Measurements from ENCODE around the gene OBP2B.
"Not testable (repeated sequence)": the region's sequence is repeated elsewhere in the genome, so short reads cannot be mapped to it uniquely, and the experiment has no call there.

OBP2B gene

DNA sequence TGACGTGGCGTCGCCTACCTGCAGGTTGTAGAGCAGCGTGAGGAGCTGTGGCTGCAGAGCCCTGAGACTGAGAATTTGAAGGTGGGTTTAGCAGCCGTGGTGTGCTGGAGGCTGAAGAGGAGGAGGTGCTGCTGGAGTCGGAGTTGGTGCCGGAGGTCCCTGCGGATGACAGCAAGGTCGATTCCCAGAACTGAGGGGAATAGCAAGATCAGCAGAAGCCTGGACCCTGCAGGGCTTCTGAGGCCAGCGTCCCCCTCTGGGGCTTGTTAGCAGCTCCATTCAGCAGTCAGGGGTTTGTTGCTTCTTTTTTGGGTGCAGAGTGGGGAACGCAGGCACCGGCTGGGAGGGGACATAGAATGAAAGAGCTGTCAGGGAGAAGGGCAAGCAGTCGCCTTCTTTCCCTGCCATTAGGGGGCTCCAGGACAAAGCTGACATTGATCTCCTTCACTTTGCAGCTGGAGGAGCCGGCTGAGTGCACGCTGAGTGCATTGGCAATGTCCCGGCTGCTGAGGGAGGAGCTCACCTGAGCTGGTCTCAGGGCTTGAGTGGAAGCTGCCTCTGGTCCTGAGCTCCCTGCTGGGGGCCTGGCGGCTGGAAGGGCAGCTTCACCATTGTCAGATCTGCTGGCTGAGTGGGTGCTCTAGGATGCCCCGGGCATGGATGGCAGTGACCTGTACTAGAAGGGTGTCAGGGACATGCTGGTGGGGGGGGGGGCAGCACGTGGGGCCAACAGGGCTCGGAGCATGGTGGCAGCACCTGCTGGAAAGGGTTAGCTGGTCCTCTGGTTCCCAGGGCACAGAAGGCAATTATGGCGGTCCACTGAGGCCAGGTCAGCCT is 20.8 kb downstream of the OBP2B start:
- no peaks in the 10 kb centered on the region for H3K9me3 Mint-ChIP-seq
- CTCF ChIA-PET: interaction anchor here (0.7 to 5.3 kb wide), 8 partner anchors 30 to 298 kb away, joined by 3 to 39 read pairs (median 5); no protein-coding TSS in a partner anchor
- DNase-seq: no peak
- H3K36me3 Mint-ChIP-seq: no peaks in the 10 kb centered on the region
- no peak overlapping the region for H3K27ac Mint-ChIP-seq
- H3K4me3 Mint-ChIP-seq: no peak overlapping the region
- peaks cover 17% of the 10 kb centered on the region for H3K4me1 Mint-ChIP-seq
- H3K27me3 Mint-ChIP-seq: peaks cover 53% of the 10 kb centered on the region

- Mint-ChIP-seq H3K4me1 (peaks cover 17% of the 10 kb centered on the region), H3K4me3 (no peak overlapping the region), H3K27ac (no peak overlapping the region), H3K9me3 (no peaks in the 10 kb centered on the region), H3K36me3 (no peaks in the 10 kb centered on the region), H3K27me3 (peaks cover 58% of the 10 kb centered on the region)
- no peak for DNase-seq
- CTCF ChIA-PET: interaction anchor here (0.7 to 5.3 kb wide), 14 partner anchors 20 to 298 kb away, joined by 3 to 39 read pairs (median 7); no protein-coding TSS in a partner anchor
Observed at GRCh38 chr9:133187561-133188005, 21.5 kb downstream of the OBP2B start.

DNA sequence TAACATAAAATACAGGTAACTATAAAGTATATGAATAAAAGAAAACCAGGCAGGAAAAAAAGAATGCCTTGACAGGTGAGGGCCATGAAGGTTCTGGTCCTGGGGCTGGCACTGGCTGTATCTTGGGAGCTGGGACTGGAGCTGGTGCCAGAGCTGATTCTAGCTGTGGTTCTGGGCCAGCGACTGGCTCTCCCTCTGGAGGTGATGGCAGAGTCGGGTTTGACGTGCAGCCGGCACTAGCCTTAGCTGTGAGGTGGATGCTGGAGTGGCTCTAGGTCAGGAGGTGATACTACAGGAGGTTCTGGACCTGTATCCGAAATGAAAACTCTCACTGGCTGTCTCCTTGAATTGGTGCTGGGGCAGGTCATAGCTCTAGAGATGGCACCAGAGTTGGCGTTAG is 22.3 kb downstream of the OBP2B start:
- CTCF ChIA-PET: interaction anchor here (0.7 to 5.3 kb wide), 22 partner anchors 10 to 305 kb away, joined by 3 to 39 read pairs (median 4); no protein-coding TSS in a partner anchor
- H3K4me1 Mint-ChIP-seq: peaks cover 17% of the 10 kb centered on the region
- H3K9me3 Mint-ChIP-seq: no peaks in the 10 kb centered on the region
- DNase-seq: no peak
- H3K36me3 Mint-ChIP-seq: no peaks in the 10 kb centered on the region
- no peak overlapping the region for H3K4me3 Mint-ChIP-seq
- no peak overlapping the region for H3K27ac Mint-ChIP-seq
- peaks cover 58% of the 10 kb centered on the region for H3K27me3 Mint-ChIP-seq

- H3K27ac Mint-ChIP-seq: no peak overlapping the region
- no peaks in the 10 kb centered on the region for H3K9me3 Mint-ChIP-seq
- peak; percentile 66 for DNase-seq
- peaks cover 67% of the 10 kb centered on the region for H3K27me3 Mint-ChIP-seq
- no peak overlapping the region for H3K4me3 Mint-ChIP-seq
- H3K4me1 Mint-ChIP-seq: peaks cover 17% of the 10 kb centered on the region
- H3K36me3 Mint-ChIP-seq: no peaks in the 10 kb centered on the region
- CTCF ChIA-PET: interaction anchor here (0.6 to 5.3 kb wide), 9 partner anchors 9 to 304 kb away, joined by 3 to 39 read pairs (median 5); no protein-coding TSS in a partner anchor
Observed at GRCh38 chr9:133184971-133185370, 24.1 kb downstream of the OBP2B start.

DNA sequence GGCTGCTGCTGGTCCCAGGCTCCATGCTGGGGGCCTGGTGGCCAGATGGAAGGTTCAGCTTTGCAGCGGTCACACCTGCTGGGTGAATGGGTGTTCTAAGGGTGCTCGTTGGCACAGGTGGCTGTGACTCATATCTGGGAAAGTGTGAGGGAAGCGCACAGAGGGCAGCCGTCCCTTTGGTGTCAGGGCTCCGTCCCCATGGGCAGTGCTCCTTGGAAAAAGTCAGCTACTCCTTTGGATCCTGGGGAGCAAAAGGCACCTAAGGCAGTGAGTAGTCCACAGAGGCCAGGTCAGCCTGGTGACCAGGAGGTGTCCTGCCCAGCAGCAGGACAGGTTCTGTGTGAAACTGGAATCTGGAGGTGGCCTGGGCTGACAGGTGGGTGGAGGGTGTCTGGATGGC is 26.9 kb downstream of the OBP2B start:
- no peak for DNase-seq
- CTCF ChIA-PET: interaction anchor here (0.8 to 3.6 kb wide), 6 partner anchors 38 to 305 kb away, joined by 3 to 12 read pairs (median 6); no protein-coding TSS in a partner anchor
- H3K27me3 Mint-ChIP-seq: peaks cover 60% of the 10 kb centered on the region
- H3K4me3 Mint-ChIP-seq: no peak overlapping the region
- no peaks in the 10 kb centered on the region for H3K36me3 Mint-ChIP-seq
- H3K27ac Mint-ChIP-seq: no peak overlapping the region
- peaks cover 17% of the 10 kb centered on the region for H3K4me1 Mint-ChIP-seq
- H3K9me3 Mint-ChIP-seq: no peaks in the 10 kb centered on the region

DNA sequence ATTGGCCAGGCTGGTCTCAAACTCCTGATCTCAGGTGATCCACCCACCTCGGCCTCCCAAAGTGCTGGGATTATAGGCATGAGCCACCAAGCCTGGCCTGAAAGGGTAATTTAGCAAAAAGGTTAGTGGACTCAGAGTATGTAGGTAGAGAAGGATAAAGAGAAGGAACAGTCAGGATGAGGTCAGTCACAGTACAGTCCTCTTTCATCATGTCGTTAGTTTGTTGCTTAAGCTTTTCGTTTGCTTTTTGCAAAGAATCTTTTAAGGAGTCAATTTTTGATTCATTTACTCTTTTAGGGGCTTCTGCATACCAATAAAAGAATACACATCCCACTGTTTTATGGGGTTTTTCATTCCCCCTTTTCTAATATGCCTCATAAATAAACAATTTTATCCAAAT is 27.5 kb downstream of the OBP2B start:
- CTCF ChIA-PET: interaction anchor here (1.1 to 3.6 kb wide), 6 partner anchors 14 to 305 kb away, joined by 3 to 12 read pairs (median 6); no protein-coding TSS in a partner anchor
- H3K27me3 Mint-ChIP-seq: peaks cover 57% of the 10 kb centered on the region
- H3K36me3 Mint-ChIP-seq: no peaks in the 10 kb centered on the region
- H3K27ac Mint-ChIP-seq: no peak overlapping the region
- no peaks in the 10 kb centered on the region for H3K9me3 Mint-ChIP-seq
- no peak for DNase-seq
- peaks cover 17% of the 10 kb centered on the region for H3K4me1 Mint-ChIP-seq
- no peak overlapping the region for H3K4me3 Mint-ChIP-seq

DNA sequence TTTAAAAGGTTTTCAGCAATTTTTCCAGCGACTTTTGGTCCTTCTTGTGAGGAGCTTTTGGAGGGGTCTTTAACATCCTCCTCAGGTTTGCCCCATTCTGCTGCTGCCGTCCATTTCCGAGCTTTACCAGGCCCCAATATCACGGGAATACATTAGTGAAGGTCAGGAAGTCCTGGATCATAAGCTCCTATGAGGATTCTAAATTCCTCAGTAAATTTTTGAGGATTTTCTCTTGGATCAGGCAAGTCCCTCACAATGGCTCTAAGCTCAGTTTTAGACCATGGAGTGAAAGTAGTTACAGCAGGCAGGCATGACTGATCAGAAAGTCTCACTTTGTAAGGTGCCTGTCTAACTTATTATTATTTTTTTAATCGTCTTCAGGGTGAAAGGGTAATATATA is 28.1 kb downstream of the OBP2B start:
- no peak overlapping the region for H3K27ac Mint-ChIP-seq
- peaks cover 14% of the 10 kb centered on the region for H3K4me1 Mint-ChIP-seq
- CTCF ChIA-PET: interaction anchor here (0.7 to 3.6 kb wide), 9 partner anchors 9 to 306 kb away, joined by 3 to 12 read pairs (median 4); no protein-coding TSS in a partner anchor
- H3K9me3 Mint-ChIP-seq: no peaks in the 10 kb centered on the region
- H3K36me3 Mint-ChIP-seq: no peaks in the 10 kb centered on the region
- no peak for DNase-seq
- peaks cover 57% of the 10 kb centered on the region for H3K27me3 Mint-ChIP-seq
- no peak overlapping the region for H3K4me3 Mint-ChIP-seq

GRCh38 chr9:133173056-133173455 is 36.0 kb downstream of the OBP2B start:
- CTCF ChIA-PET: interaction anchor here (0.5 to 1.9 kb wide), 4 partner anchors 12 to 162 kb away, joined by 3 to 6 read pairs (median 3); no protein-coding TSS in a partner anchor
- Mint-ChIP-seq H3K27me3 (peaks cover 49% of the 10 kb centered on the region), H3K9me3 (no peaks in the 10 kb centered on the region), H3K36me3 (no peaks in the 10 kb centered on the region), H3K4me3 (no peak overlapping the region), H3K4me1 (no peaks in the 10 kb centered on the region), H3K27ac (no peak overlapping the region)
- no peak for DNase-seq

DNA sequence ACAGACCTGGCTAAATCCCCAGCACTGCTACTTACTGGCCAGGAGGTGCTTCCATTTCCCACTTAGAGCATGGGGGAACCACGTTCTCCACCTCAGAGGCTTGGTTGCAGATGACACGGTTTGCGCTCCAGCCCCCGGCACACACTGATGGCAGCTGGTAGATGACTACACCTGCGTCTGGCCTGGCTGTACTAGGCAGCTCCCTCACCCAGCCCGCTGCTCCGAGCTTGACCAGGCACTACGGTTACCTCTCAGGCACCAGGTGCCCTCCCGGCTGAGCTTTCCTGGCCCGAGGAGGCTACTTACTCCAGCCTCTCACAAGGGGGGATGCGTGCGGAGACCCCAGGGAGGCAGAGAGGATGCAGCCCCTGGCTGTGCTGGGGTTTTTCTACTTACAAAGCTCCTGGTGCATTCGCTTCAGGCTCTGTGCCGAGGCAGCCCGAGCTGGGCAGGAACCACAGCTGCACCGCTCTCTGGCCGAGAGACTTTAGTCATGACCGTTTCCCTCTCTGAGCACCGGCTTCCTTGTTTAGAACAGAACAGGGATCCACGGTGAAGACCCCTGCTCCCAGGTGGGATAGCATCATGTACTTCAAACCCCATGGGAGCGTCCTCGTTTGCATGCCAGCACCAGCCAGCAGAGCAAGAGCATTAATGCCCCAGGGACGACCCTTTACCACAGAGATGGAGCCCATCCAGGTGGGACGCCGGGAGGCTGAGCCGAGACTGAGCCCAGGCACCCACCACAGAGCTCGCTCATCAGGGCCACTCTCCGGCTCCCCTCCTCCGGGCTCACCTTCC is 37.7 kb downstream of the OBP2B start:
- Mint-ChIP-seq H3K27ac (no peak overlapping the region), H3K36me3 (no peaks in the 10 kb centered on the region), H3K4me3 (no peak overlapping the region), H3K4me1 (no peaks in the 10 kb centered on the region), H3K9me3 (no peaks in the 10 kb centered on the region), H3K27me3 (peaks cover 54% of the 10 kb centered on the region)
- CTCF ChIA-PET: interaction anchor here (1.0 kb wide), 1 partner anchor 15 kb away, joined by 4 read pairs; no protein-coding TSS in a partner anchor
- DNase-seq: no peak

DNA sequence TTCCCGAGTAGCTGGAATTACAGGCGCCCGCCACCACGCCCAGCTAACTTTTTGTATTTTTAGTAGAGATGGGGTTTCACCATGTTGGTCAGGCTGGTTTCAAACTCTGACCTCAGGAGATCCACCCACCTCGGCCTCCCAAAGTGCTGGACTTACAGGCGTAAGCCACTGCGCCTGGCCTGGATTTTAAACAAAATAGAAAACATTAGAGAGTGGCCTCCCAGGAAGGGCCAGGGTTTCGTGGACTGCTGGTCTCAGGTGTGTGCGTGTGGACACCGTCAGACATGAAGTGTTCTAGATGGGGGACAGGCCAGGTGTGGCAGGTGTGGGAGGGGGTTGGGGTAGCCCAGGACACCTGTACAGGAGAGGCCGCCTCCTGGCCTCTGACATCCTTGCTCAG is 38.3 kb downstream of the OBP2B start:
- Mint-ChIP-seq H3K27ac (no peak overlapping the region), H3K27me3 (peaks cover 57% of the 10 kb centered on the region), H3K4me1 (no peaks in the 10 kb centered on the region), H3K9me3 (no peaks in the 10 kb centered on the region), H3K4me3 (no peak overlapping the region), H3K36me3 (no peaks in the 10 kb centered on the region)
- CTCF ChIA-PET: interaction anchor here (1.0 kb wide), 1 partner anchor 15 kb away, joined by 4 read pairs; no protein-coding TSS in a partner anchor
- no peak for DNase-seq

- H3K36me3 Mint-ChIP-seq, DNase-seq, H3K4me1 Mint-ChIP-seq, H3K27ac Mint-ChIP-seq, H3K9me3 Mint-ChIP-seq, H3K4me3 Mint-ChIP-seq, CTCF ChIA-PET: not testable (repeated sequence)
- H3K27me3 Mint-ChIP-seq: peaks cover 60% of the 10 kb centered on the region
Observed at GRCh38 chr9:133169687-133170086, 39.4 kb downstream of the OBP2B start.

DNA sequence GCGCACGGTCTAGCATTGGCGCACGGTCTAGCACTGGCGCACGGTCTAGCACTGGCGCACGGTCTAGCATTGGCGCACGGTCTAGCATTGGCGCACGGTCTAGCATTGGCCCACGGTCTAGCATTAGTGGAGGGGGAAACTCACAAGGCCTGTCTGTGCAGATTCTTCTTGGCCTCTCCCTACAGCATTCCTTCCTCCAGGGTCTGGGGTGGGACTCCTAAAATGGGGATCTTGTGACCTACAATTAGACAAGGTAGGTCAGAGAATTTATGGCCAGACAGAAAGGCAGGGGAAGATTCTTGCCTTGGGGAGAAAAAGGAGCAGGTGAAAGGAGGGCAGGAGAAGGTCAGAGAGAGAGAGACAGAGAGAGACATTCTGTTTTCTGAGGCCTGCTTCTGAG is 39.9 kb downstream of the OBP2B start:
- no peaks in the 10 kb centered on the region for H3K9me3 Mint-ChIP-seq
- no peaks in the 10 kb centered on the region for H3K36me3 Mint-ChIP-seq
- DNase-seq: no peak
- H3K4me3 Mint-ChIP-seq: no peak overlapping the region
- H3K4me1 Mint-ChIP-seq: peaks cover under 1% of the 10 kb centered on the region
- CTCF ChIA-PET: no interaction called here
- peaks cover 64% of the 10 kb centered on the region for H3K27me3 Mint-ChIP-seq
- H3K27ac Mint-ChIP-seq: no peak overlapping the region

DNA sequence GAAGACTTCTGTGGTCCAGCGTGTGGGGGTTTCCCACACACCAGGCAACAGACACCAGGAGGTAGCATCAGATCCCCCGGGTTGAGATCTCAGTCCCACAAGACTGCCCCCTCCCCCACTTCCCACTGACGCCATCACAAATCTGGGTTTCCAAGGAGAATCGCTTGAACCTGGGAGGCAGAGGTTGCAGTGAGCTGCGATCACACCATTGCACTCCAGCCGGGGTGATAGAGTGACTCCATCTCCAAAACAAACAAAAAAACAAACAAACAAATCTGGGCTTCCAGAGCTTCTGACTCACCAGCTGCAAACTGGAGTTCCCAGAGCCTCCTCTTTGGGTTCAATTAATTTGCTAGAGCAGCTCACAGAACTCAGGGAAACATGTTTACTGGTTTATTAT is 40.6 kb downstream of the OBP2B start:
- CTCF ChIA-PET: interaction anchor here (2.0 kb wide), 1 partner anchor 18 kb away, joined by 7 read pairs; no protein-coding TSS in a partner anchor
- no peak overlapping the region for H3K27ac Mint-ChIP-seq
- peaks cover 4% of the 10 kb centered on the region for H3K4me1 Mint-ChIP-seq

GRCh38 chr9:133167769-133168168 is 41.3 kb downstream of the OBP2B start:
- no peaks in the 10 kb centered on the region for H3K9me3 Mint-ChIP-seq
- peaks cover 6% of the 10 kb centered on the region for H3K4me1 Mint-ChIP-seq
- H3K27ac Mint-ChIP-seq: no peak overlapping the region
- CTCF ChIA-PET: interaction anchor here (1.2 to 2.0 kb wide), 3 partner anchors 9 to 19 kb away, joined by 4 to 7 read pairs (median 5); no protein-coding TSS in a partner anchor
- H3K4me3 Mint-ChIP-seq: no peak overlapping the region
- H3K36me3 Mint-ChIP-seq: no peaks in the 10 kb centered on the region
- peaks cover 67% of the 10 kb centered on the region for H3K27me3 Mint-ChIP-seq
- DNase-seq: no peak

More for the DNA sequence above, 40.6 kb downstream of the OBP2B start:
- Mint-ChIP-seq H3K27me3 (peaks cover 71% of the 10 kb centered on the region), H3K4me3 (no peak overlapping the region), H3K36me3 (no peaks in the 10 kb centered on the region), H3K9me3 (no peaks in the 10 kb centered on the region)
- no peak for DNase-seq
